ENCODE data around the gene FLYWCH2.

The FLYWCH2 gene

DNA sequence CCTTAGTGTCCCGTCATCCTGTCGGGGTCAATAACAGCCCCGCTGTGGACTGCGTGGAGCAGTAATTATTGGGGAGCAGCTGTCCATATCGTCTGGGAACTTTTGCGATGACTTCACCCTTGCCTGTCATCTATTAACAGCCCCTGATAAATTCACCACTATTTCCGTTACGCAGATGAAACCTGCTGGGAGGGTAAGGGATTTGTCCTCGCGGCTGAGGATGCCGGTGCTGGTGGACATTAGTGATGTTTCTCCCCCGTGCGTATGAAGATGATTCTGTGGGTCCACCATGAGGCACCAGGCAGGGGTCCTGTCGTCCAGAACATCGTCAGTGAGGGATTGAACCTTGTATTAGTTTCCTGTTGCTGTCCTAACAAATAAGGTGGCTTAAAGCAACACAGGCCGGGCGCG is 1.0 kb downstream of the FLYWCH2 start:
- DNase-seq: no peak

DNA sequence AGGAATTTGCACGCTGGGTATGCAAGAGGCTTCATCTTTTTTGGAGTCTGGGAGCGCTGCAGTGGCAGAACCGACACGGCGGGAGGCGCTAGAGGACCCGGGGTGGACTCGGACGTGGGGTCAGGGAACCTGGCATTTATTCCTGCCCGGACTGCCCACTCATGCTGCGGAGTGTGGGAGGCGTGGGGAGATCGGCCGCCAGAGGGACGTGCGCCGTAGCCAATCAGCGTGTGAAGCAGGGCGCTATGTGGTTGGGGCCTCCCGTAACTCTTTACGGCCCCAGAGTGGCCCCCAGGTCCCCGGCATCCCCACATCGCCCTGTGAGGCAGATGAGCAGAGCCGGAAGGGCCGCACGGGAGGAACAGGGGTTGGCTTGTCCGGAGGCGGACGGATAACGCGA is 11.2 kb downstream of the FLYWCH2 start:
- no peak for DNase-seq

DNA sequence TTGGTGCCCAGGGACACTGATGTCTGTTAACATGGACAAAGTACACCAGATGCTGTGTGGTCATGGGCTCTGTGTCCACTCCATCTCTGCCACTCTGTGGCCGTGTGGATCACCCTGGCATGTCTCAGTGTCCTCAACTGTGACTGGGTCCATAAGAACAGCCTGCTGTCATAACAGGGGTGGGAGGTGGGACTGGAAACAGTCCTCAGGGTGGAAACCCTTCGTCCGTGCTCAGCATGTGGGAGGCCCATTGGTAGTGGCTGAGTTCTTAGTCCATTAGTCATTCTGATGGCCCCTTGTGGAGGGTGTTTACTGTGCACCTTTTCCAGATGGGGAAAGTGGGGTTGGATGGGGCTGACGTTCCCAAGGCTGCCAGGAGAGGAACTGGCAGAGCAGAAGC is 12.8 kb downstream of the FLYWCH2 start:
- DNase-seq: no peak

DNA sequence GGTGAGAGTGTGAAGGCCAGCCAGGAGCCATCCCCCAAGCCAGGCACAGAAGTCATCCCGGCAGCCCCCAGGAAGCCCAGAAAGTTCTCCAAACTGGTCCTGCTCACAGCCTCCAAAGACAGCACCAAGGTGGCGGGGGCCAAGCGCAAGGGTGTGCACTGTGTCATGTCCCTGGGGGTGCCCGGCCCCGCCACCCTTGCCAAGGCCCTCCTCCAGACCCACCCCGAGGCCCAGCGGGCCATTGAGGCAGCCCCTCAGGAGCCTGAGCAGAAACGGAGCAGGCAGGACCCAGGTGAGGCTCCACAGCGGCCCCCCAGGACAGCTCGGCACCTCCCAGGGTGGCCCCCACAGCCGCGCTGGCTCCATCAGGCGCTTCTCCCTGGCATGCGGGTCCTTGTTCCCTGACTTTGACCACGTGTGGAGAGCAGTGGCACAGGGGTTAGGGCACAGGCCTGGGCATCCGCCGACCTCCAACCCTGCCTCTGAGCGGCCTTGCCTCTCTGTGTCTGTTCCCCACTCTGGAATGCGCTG is 13.5 kb downstream of the FLYWCH2 start:
- DNase-seq: no peak

DNA sequence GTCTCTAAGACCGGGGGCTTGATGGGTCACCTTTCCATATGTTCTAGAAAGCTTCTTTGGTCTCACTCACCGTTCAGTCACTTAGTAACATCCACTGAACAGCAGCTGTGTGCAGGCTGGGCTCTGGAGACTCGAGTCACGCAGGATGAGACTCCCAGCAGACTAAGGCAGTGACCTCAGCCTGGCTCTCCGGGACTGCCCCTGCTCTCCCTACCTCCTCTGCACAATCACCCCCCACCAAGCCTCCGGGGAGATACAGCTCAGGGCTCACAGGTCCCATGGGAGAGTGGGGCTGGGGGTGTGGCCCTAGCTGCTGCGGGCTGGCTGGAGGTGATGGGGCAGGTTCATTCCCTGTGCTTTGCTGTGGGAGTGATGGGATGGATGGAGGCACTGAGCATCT is 14.1 kb downstream of the FLYWCH2 start:
- no peak for DNase-seq

DNA sequence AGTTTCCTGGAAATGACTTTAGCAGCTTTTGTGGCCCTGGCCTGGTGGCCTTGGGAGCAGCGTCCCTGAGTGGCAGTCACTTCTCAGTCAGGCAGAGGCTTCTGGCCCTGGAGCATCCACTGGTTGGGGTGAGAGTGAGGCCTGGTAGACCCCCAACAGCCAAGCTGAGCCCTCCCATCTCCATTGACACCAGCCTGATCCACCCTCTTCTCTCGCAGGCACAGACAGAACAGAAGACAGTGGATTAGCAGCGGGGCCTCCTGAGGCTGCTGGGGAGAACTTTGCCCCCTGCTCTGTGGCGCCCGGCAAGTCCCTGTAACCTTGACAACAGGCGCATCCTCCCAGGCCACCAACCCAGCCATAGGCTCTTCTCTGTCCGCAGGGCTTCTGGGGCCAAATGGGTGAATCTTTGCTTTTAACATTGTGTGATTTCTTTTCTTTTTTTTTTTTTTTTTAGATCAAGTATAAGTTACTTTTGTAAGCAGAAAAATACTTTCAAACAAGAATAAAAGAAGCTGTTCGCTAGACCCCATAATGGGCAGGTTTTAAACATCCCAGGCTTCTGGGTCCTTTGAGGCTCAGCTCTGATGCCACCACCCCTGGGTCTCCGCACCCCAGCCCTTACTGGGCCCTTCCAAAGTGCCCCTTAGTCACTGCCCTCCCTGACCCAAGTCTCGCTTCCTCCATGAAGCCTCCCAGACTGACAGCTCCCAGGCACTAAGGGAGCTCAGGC is 16.0 kb downstream of the FLYWCH2 start:
- no peak for DNase-seq

DNA sequence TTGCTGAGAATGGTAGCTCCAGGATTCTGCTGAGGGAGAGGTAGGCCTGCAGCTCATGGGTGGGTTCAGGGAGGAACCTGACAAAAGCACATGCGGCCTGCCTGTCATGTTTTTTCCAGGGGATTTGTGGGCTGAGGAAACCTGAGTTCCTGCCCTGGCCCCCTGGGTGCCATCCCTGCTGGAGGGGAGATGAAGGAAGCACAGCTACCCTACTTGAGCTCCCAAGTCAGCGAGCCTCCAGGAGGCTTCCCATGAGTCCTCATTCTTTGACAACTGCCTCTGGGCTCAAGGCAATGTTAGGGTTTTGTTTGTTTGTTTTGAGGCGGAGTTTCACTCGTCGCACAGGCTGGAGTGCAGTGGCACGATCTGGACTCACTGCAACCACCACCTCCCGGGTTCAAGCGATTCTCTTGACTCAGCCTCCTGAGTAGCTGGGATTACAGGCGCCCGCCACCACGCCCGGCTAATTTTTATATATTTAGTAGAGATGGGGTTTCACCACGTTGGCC is 16.6 kb downstream of the FLYWCH2 start:
- no peak for DNase-seq

DNA sequence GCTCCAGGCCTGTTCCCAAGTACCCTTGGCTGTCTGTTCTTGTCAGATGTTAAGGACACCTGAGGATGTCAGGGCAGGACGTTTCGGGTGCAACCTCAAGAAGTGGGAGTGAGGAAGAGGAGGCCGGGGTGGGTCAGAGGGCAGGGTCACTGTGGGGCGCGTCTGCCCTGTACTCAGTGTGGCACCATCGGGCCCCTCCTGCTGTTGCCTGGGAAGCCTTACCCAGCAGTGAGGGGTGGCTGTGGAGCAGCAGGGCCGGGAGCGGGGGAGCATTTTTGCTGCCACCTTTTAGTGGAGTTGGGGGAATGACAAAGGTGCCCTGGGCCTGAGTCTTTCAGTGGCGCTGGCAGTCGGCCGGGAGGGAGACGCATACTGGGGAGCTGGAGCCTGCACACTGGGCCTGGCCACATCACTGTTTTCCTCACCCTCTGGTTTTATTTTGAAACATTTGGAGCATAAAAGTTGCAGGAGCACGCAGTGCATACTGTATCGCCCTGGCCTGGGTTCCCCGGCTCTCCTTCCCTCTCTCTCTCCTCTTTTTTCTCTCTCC is 17.6 kb downstream of the FLYWCH2 start:
- no peak for DNase-seq

DNA sequence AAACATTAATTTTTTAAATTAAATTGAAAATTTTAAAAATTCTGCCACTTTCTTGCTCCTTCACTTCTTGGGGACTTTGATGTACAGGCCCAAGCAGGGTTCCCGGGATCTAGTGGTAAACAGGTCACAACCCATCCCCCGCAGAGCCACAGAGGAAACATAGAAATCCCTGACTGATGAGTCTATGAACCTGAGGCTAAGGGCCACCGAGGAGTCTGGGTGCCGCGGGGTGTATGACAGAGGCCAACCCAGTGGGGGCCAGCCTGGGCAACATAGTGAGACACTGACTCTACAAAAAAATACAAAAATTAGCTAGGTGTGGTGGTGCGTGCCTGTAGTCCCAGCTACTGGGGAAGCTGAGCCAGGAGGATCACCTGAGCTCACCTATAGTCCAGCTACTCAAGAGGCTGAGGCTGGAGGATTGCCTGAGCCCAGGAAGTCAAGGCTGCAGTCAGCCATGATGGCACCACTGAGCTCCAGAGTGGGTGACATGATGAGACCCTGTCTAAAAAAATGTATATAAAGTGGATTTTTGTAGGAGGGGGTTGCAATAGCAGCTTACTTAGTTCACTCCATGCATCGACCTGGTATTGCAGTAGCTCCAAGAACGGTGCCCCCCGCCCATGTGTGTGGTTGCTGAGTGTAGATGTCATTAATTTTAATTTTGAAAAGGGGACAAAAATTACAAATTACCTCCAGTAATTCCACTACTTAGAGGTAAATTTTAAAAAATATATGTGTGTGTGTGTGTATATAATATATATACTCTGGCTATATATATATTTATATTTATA is 19.5 kb downstream of the FLYWCH2 start:
- no peak for DNase-seq

DNA sequence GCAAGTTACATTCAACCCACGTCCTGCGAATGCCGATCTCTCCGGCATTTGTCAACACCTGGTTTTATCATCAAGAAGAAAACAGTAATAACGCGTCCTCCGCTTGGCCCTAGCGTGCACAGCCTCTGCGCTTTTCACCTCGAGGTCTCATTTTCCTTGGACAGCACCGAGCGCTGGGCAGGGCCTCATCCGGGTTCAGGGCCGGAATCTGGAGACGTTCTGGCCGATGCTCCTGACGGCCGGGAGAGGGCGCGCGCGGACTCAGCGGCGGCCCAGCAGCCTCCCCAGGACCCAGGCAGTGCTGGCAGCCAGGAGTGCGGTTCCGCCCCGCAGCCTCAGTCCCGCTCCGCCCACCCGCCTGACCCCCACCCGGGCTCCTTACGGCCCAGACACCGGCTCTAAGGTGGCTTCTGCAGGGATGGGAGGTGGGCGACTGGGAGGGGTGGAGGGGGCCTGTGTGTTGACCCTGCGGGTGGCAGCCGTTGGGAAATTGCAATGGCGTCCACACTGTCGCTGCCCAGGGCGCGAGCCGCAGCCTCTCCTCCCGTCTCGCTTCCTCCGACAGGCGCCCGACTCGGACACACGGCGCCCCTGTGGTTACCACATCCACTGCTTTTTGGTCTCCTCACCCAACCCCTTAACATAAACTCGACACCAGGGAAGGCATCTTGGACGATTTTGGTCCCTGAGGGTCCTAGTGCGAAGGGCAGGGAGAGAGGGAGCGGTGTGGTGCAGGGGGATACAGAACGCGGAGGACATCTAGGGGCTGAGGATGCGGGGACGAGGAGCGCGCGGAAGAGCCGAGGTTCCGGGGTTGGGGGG is 21.3 kb downstream of the FLYWCH2 start:
- peak; percentile 73 to 89 for DNase-seq

DNA sequence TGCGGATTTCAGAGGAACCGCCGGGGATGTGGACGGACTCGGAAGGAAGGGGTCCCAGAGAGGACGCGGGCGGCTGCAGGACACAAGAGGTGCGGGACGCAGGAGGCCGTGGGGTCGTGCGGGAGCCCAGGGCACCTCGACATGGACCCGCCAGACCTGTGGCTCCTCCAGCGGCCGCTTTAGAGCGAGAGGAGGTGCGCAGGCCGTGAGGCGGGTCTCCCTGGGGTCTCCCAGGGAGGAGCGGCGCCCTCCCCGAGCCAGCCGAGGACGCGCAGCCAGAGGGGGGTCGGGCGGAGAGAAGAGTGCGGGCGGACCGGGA is 21.9 kb downstream of the FLYWCH2 start:
- DNase-seq: no peak

DNA sequence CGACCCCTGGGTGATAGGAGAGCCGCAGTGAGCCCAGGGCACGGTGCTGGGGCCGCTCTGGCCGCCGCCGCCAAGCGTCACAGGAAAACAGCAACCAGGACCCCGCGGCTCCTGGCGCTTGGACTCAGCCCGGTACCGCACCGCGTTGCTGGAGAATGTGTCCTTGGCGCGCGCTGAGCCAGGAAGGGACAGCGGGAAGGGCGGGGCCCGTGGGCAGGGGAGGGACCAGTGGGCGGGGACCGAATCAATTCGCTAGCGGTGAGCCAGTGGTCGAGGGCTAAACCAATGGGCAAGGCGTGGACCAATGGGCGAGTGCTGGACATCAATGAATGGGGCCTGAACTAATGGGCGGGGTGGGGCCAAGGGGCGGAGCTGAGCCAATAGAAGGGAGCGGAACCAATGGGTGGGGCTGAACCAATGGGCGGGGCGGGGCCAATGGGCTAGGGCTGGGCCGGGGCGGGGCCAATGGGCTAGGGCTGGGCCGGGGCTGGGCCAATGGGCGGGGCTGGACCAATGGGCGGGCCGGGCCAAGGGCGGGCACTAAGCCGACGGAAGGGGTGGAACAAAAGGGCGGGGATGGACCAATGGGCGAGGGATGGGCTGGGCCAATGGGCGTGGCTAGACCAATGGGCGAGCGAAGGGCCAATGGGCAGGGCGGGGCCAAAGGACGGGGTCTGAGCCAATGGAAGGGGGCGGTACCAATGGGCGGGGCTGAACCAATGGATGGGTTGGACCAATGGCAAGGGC is 22.4 kb downstream of the FLYWCH2 start:
- peak; percentile 100 for DNase-seq

DNA sequence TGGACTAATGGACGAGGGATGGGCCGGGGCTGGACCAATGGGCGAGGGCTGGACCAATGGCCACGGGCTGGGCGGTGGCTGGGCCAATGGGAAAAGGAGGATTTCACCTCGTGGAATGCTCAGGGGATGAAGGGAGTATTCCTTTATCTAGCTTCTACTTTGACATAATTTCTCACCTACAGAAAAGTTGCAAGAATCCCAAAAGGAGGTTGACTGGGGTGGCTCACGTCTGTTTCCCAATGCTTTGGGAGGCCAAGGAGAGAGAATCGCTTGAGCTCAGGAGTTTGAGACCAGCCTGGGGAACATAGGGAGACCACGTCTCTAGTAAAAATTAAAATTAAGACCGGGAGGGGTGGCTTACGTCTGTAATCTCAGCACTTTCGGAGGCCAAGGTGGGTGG is 23.0 kb downstream of the FLYWCH2 start:
- DNase-seq: no peak

DNA sequence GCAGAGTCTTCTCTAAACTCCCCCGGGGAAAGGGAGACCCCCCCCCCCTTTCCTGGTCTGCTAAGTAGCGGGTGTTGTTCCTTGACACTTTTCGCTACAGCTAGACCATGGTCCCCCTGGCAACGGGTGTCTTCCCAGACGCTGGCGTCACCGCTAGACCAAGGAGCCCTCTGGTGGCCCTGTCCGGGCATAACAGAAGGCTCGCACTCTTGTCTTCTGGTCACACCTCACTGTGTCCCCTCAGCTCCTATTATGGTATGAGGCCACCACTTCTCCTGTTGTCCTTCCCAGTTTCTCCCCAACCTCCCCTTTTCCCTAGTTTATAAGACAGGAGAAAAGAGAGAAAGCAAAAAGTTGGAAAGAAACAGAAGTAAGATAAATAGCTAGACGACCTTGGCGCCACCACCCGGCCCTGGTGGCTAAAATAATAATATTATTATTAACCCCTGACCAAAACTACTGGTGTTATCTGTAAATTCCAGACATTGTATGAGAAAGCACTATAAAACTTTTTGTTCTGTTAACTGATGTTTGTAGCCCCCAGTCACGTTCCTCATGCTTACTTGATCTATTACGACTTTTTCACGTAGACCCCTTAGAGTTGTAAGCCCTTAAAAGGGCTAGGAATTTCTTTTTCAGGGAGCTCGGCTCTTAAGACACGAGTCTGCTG is 24.2 kb downstream of the FLYWCH2 start:
- DNase-seq: peak; percentile 25 to 44

DNA sequence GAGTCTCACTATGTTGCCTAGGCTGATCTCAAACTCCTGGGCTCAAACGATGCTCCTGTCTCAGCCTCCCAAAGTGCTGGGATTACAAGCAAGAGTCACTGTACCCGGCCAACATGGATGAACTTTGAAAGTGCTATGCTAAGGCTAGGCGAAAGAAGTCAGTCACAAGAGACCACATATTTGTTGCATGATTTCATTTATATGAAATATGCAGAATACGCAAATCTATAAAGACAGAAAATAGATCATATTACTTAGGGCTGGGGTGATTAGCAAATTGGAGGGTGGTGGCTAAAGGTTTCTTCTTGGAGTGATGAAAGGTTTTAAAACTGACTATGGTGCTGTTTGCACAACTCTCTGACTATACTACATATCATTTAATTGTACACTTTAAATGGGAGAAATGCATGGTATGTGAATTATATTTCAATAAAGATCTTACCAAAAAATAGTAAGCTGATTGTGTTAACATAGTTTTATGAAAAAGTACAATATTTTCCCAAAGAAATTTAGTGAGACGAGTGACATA is 27.5 kb downstream of the FLYWCH2 start:
- DNase-seq: no peak

DNA sequence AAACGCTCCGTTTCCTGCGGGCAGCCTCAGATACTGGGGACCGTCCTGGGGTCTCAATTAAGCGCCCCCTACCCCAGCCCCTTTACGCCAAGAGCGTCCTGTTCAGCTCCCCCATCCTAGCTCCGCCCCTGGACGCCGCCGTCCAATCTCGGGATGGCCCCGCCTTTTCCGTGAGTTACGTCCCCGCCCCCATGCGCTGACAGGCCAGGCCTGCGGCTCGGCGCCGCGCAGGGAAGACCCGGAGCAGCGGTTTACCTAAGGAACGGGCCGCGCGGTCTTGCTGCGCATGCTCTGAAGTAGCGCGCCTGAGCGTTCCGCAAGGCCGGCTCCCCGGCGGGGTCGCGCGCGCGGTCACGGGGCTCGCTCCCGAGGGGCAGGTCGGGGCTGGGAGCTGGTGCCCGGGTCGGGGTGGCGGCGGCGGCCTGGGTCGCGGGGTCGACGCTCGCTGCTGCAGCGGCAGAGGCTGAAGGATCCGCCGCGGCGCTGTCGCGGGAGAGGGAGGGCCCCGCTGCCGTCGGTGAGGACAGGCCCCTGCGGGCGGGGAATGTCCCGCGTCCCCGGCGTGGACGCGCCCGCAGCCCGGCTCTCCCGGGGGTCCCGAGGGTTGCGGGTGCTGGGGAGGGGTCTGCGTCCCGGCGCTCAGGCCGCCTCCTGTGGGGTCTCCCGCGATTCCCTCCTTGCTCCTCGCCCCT is 28.8 kb downstream of the FLYWCH2 start, which contains the start of gene FLYWCH1:
TSS of gene FLYWCH1 (plus strand) at position 294 of the 692 bp plus-strand sequence. CDS start 17,755 bp downstream, outside the sequence.
- peak; percentile 96 to 98 for DNase-seq

DNA sequence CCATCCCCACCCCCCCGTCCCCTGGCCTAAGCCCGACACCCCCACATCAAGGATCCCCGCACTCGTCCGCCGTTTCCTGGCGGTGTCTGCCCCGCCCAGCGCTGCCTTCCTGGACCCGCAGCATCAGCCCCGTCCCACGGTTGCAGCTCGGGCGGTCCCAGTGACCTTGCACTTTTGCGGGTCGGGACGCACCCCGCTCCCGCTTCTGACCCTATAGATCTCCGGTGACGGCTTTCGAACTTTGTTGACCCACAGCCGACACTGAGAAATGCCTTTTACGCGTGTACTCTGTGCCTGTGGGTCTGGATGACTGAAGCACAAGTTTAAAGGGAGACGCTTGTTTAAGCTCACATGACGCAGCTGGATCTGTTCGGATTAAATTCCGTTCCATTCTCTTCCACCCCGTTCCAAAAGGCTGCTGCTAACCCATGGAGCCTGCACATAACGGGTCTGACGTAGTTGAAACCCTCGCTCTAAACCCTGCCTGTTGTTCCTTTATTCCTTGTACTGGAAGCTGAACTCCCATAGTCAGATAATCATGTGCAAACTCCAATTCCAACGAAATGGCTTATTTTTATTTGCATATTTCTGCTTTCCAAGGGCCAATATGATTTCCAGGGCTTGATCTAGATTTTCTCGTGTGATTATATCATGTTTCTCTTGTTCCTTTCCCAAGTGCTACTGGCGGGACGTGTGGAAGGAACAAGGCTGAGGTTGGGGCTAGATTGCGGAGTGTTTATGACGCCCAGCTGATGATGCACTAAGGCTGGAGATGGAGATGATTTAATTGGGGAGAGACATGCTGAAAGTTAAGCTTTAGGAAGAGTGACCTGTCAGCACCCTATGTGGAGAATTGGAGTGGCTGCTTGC is 29.6 kb downstream of the FLYWCH2 start:
- peak; percentile 18 to 28 for DNase-seq

DNA sequence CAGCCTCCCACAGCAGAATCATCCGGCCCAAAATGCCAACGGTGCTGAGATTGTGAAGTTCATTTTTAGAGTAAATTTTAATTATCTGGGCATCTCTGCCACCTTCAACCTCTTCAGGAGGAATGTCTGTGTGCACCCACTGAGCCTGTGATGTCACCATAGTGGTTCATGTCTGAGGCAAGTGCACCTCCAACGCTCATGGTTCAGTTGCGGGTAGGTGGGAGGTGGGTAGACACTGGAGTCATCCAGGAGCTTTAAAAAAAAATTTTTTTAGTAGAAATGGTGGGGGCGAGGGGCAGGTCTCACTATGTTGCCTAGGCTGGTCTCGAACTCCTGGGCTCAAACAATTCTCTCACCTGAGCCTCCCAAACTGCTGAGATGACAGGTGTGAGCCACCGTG is 30.6 kb downstream of the FLYWCH2 start:
- DNase-seq: no peak

DNA sequence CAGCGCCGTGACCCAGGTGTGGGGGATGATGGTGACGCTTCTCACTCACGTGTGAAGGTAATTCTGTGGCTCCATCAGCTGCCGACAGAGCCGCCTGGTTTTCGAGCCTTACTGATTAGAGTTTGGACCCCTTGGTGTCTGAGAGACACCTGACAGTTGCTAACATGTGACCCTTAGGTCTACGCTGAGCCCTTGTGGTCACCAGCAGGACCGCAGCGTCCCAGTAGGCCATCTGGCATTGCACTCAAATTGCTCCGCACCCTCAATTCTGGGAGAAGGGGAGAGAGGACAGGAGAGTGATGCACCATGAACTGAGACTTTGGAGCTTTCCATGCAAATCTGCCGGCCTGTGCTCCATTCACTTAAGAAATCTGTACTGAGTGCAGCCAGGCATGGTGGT is 31.2 kb downstream of the FLYWCH2 start:
- no peak for DNase-seq
